SK-N-SH (cell line): ENCODE measurements around the gene FRMD5. TPM values are rescaled to one million over a fixed set of nuclear protein-coding genes. Genes with fewer than 3 reads are reported as not detected.

Source experiments
- CTCF ChIA-PET: fragments of 300-600, 350-600 bp; formaldehyde crosslinking; extraction: SDS; loops from one replicate; lab custom pipeline; 2021; lab: Yijun Ruan, JAX
- POLR2A ChIA-PET: fragments of 350-600 bp; sonication (Branson Sonifier 250); formaldehyde crosslinking; extraction: SDS; loops from one replicate; lab custom pipeline; 2020; ENCODE audit warnings: antibody characterized with exemption, inconsistent platforms; lab: Yijun Ruan, JAX
- DNase-seq: peaks from one replicate; pipeline ENCODE4 v3.0.0; 2012
- H2AFZ ChIP-seq: fragments of 200-600 bp; sonication (generic); 2 replicates; pipeline ENCODE4 v1.8.1; 2016; ENCODE audit warnings: antibody characterized with exemption, mild to moderate bottlenecking, low read depth
- H3F3A ChIP-seq: fragments of 200-600 bp; sonication (generic); replicated peaks from 2 replicates; pipeline ENCODE3; 2016; ENCODE audit warnings: antibody characterized with exemption, mild to moderate bottlenecking; ENCODE audit not compliant: insufficient read depth
- H3K27ac ChIP-seq, 2 experiments: fragments of 200-500 bp in 1 of 2; fragments of 200-600 bp in 1 of 2; sonication (Bioruptor generic) in 1 of 2; sonication (generic), shearing (Covaris generic) in 1 of 2; 2 replicates each; pipeline versions ENCODE4 v1.5.1 to v1.6.1; 2014 to 2016; ENCODE audit warnings: low read depth in 2 of 2, inconsistent platforms in 1 of 2, low read length in 1 of 2, mild to moderate bottlenecking in 1 of 2, mixed read lengths in 1 of 2
- H3K27me3 ChIP-seq: fragments of 200-600 bp; sonication (generic), shearing (Covaris generic); 2 replicates; pipeline ENCODE4 v1.6.1; 2016; ENCODE audit warnings: mixed run types; ENCODE audit not compliant: insufficient read depth
- H3K36me3 ChIP-seq, 2 experiments: fragments of 200-500 bp in 1 of 2; fragments of 200-600 bp in 1 of 2; sonication (Bioruptor generic) in 1 of 2; sonication (generic) in 1 of 2; replicated peaks in 1 of 2; 2 replicates each; pipeline versions ENCODE3 to v1.5.1; 2014 to 2016; ENCODE audit warnings: low read length in 1 of 2, mild to moderate bottlenecking in 1 of 2; ENCODE audit not compliant: insufficient read depth in 2 of 2, control insufficient read depth in 1 of 2
- H3K4me1 ChIP-seq, 2 experiments: fragments of 200-500 bp in 1 of 2; fragments of 200-600 bp in 1 of 2; sonication (Bioruptor generic) in 1 of 2; sonication (generic), shearing (Covaris generic) in 1 of 2; 2 replicates each; pipeline versions ENCODE4 v1.5.1 to v1.6.1; 2014 to 2016; ENCODE audit warnings: low read depth in 1 of 2, low read length in 1 of 2, mixed run types in 1 of 2; ENCODE audit not compliant: insufficient read depth in 2 of 2, control insufficient read depth in 1 of 2
- H3K4me2 ChIP-seq: fragments of 200-600 bp; sonication (generic), shearing (Covaris generic); 2 replicates; pipeline ENCODE4 v1.6.1; 2017; ENCODE audit warnings: mixed run types
- H3K4me3 ChIP-seq, 2 experiments: fragments of 200-500 bp in 1 of 2; fragments of 200-600 bp in 1 of 2; sonication (Bioruptor generic) in 1 of 2; sonication (generic), shearing (Covaris generic) in 1 of 2; 2 replicates each; pipeline versions ENCODE4 v1.5.1 to v1.8.1; 2014 to 2016; ENCODE audit warnings: low read depth in 2 of 2, inconsistent platforms in 1 of 2, low read length in 1 of 2, mild to moderate bottlenecking in 1 of 2, mixed read lengths in 1 of 2, moderate library complexity in 1 of 2
- H3K79me2 ChIP-seq: fragments of 200-600 bp; sonication (generic); 2 replicates; pipeline ENCODE4 v1.8.1; 2017; ENCODE audit warnings: mild to moderate bottlenecking; ENCODE audit not compliant: insufficient read depth
- H3K9ac ChIP-seq: fragments of 200-600 bp; sonication (generic); 2 replicates; pipeline ENCODE4 v1.6.1; 2017; ENCODE audit warnings: mixed run types
- H3K9me2 ChIP-seq: fragments of 200-600 bp; sonication (generic); 2 replicates; pipeline ENCODE4 v1.6.1; 2017; ENCODE audit warnings: mixed run types
- H3K9me3 ChIP-seq: fragments of 200-600 bp; sonication (generic); 2 replicates; pipeline ENCODE4 v1.6.1; 2017; ENCODE audit warnings: mixed run types, mild to moderate bottlenecking, moderate library complexity
- H4K20me1 ChIP-seq: fragments of 200-600 bp; sonication (generic); 2 replicates; pipeline ENCODE4 v1.6.1; 2017; ENCODE audit warnings: mild to moderate bottlenecking, mixed run types; ENCODE audit not compliant: insufficient read depth
- CHD2 ChIP-seq: fragments of 150-350 bp; IDR thresholded peaks from 2 replicates; pipeline ENCODE4 v1.6.1; 2018; ENCODE audit warnings: low read length; ENCODE audit not compliant: partially characterized antibody
- EP300 ChIP-seq, 2 experiments: IDR thresholded peaks; 2 replicates each; pipeline versions ENCODE4 v1.4.0 to v1.6.1; 2012; ENCODE audit warnings: borderline replicate concordance in 1 of 2, low read depth in 1 of 2, low read length in 1 of 2
- MAX ChIP-seq: IDR thresholded peaks from 2 replicates; pipeline ENCODE4 v1.4.0; 2012; ENCODE audit warnings: low read depth
- MXI1 ChIP-seq: IDR thresholded peaks from 2 replicates; pipeline ENCODE4 v1.6.1; 2012; ENCODE audit warnings: mild to moderate bottlenecking, low read depth, low read length, improper control_type of control experiment
- PBX3 ChIP-seq: IDR thresholded peaks from 2 replicates; pipeline ENCODE4; 2012
- RAD21 ChIP-seq: IDR thresholded peaks from 2 replicates; pipeline ENCODE4 v1.6.1; 2012; ENCODE audit warnings: mild to moderate bottlenecking, low read length
- SIN3A ChIP-seq: IDR thresholded peaks from 2 replicates; pipeline ENCODE4 v1.6.1; 2012; ENCODE audit warnings: low read depth, mild to moderate bottlenecking, low read length, moderate library complexity, borderline replicate concordance
- TCF12 ChIP-seq: IDR thresholded peaks from 2 replicates; pipeline ENCODE4 v1.4.0; 2012
- WGBS: methylation state at CpG from one replicate; pipeline ENCODE4 v1.1.6; 2017; ENCODE audit warnings: low lambda C conversion rate; 5-methylcytosine and 5-hydroxymethylcytosine counted together
- polyA plus RNA-seq, 3 experiments: library from polyadenylated mRNA; depleted of rRNA; stranded (reverse); fragments of >200 nt; gene quantifications; 2 replicates each; pipeline ENCODE4 v1.2.3, GENCODE V29; 2012
- TF ChIP-seq, protein P1 (sequence below): fragments of 150-350 bp; IDR thresholded peaks from 2 replicates; pipeline ENCODE4 v1.6.1; 2016; ENCODE audit warnings: mild to moderate bottlenecking, low read depth, low read length

The FRMD5 gene
- polyA plus RNA-seq, 1 of the 3 experiments (the other 2 are of a cell fraction) = 24.8 TPM

- Histone ChIP-seq H4K20me1 (no peaks in the 10 kb centered on the region), H3F3A (no peaks in the 10 kb centered on the region), H3K27ac (no peak overlapping the region), H3K9me3 (no peaks in the 10 kb centered on the region), H3K4me2 (no peak overlapping the region), H3K4me3 (no peak overlapping the region), H3K36me3 (peaks cover 18 to 60% of the 10 kb centered on the region in 2 experiments), H2AFZ (no peak overlapping the region), H3K4me1 (peaks cover 0 to 41% of the 10 kb centered on the region in 2 experiments; a peak in 1 of 4 replicates), H3K79me2 (no peaks in the 10 kb centered on the region), H3K27me3 (no peaks in the 10 kb centered on the region), H3K9me2 (no peaks in the 10 kb centered on the region), H3K9ac (no peak overlapping the region)
- no peak for DNase-seq
- POLR2A ChIA-PET = no interaction called here
- CTCF ChIA-PET = interaction anchor here (0.8 to 2.6 kb wide), 5 partner anchors 8 to 23 kb away, joined by 3 to 10 read pairs (median 4); no protein-coding TSS in a partner anchor
- WGBS = 69% methylated on average over 5 of the region's 5 CpGs
- TF ChIP-seq SIN3A = no peak
Measured at GRCh38 chr15:43895586-43895985, 299.5 kb downstream of the FRMD5 start.

DNA sequence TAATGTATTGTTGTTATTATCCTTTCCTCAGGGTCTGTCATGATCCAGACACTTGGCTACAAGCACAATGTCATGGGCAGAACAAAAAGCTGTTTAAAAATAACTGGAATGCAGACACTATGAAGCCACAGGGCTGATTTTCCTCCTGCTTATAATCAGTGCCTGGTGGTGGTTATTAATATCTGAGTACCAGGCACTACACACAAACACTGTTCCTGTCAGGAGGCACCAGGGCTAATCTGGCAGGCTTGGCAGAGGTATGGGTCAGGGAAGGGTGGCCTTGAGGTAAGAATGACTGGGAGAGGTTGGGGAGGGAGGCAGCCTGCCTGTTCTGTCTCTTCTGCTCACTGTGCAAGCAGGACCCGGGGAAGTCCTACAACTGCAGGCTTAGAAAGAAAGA, 301.1 kb downstream of the FRMD5 start:
- Histone ChIP-seq H3K79me2 (no peaks in the 10 kb centered on the region), H3K9ac (no peak overlapping the region), H3F3A (no peaks in the 10 kb centered on the region), H3K27ac (peak overlapping the region in 1 of 2 experiments; percentile 74; a peak in 2 of 4 replicates), H3K4me3 (no peak overlapping the region), H3K27me3 (no peaks in the 10 kb centered on the region), H3K4me1 (peaks cover 0 to 31% of the 10 kb centered on the region in 2 experiments; a peak in 1 of 4 replicates), H3K9me3 (no peaks in the 10 kb centered on the region), H2AFZ (no peak overlapping the region), H3K9me2 (no peaks in the 10 kb centered on the region), H3K4me2 (no peak overlapping the region), H4K20me1 (no peaks in the 10 kb centered on the region), H3K36me3 (peaks cover 12 to 60% of the 10 kb centered on the region in 2 experiments)
- ChIA-PET POLR2A (interaction anchor here (0.5 kb wide), 1 partner anchor 310 kb away, joined by 3 read pairs; no protein-coding TSS in a partner anchor), CTCF (interaction anchor here (0.7 to 3.8 kb wide), 4 partner anchors 9 to 326 kb away, joined by 3 to 15 read pairs (median 6); no protein-coding TSS in a partner anchor)
- DNase-seq = peak; percentile 23
- TF ChIP-seq MAX (no peak), MXI1 (0 out of 2 replicates have a peak, but pooled peaks have one; percentile 24), EP300 (IDR thresholded peaks at IDR 0.05; ENCODE audit: borderline replicate concordance in 1 of 2, low read depth in 1 of 2, low read length in 1 of 2) (no peak), PBX3 (no peak), SIN3A (no peak)
- TF ChIP-seq, protein P1, sequence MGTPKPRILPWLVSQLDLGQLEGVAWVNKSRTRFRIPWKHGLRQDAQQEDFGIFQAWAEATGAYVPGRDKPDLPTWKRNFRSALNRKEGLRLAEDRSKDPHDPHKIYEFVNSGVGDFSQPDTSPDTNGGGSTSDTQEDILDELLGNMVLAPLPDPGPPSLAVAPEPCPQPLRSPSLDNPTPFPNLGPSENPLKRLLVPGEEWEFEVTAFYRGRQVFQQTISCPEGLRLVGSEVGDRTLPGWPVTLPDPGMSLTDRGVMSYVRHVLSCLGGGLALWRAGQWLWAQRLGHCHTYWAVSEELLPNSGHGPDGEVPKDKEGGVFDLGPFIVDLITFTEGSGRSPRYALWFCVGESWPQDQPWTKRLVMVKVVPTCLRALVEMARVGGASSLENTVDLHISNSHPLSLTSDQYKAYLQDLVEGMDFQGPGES = no peak
- WGBS = 40% methylated on average over 1 of the region's 1 CpG

DNA sequence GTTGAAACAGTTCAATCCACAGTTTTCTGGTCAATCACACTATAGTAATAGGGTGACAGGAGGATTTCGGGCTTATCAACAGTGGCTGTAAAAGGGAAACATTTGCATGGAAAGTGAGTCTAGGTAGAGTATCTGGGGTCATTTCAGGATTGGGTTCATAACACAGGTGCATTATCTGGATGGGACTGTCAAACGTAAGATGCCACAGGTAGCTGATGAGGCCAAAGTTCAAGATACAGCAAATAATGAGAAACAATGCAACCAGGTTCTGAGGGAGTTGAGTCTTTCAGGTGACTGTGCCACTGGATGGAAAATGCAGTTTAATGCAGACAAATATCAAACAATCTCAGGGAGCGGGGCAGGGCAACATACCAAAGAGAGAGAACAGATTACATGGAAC, 306.0 kb downstream of the FRMD5 start:
- Histone ChIP-seq H3K9ac (no peak overlapping the region), H3K9me2 (no peaks in the 10 kb centered on the region), H3K27me3 (no peaks in the 10 kb centered on the region), H3K9me3 (no peaks in the 10 kb centered on the region), H3K4me1 (peaks cover 0 to 9% of the 10 kb centered on the region in 2 experiments; a peak in 1 of 4 replicates), H4K20me1 (no peaks in the 10 kb centered on the region), H3F3A (no peaks in the 10 kb centered on the region), H3K4me2 (no peak overlapping the region), H3K79me2 (no peaks in the 10 kb centered on the region), H2AFZ (no peak overlapping the region), H3K4me3 (no peak overlapping the region), H3K36me3 (peaks cover 19 to 86% of the 10 kb centered on the region in 2 experiments), H3K27ac (no peak overlapping the region)
- POLR2A ChIA-PET = no interaction called here
- WGBS = 100% methylated on average over 3 of the region's 3 CpGs
- TF ChIP-seq RAD21 (no peak), CHD2 (no peak), MXI1 (no peak), MAX (no peak), PBX3 (no peak), TCF12 (no peak)
- TF ChIP-seq, protein P1 = no peak
- CTCF ChIA-PET = interaction anchor here (1.2 to 3.4 kb wide), 2 partner anchors 15 to 16 kb away, joined by 3 to 15 read pairs; no protein-coding TSS in a partner anchor
- no peak for DNase-seq
